NCI-H2107 treated with DMSO at 0.1 percent for 48 hours (cell line): ENCODE measurements around the gene CCDC24.
A peak's percentile ranks its signal among the peaks of the same experiment; 100 is the strongest.

Experiments
- DNase-seq: peaks from one replicate; lab custom pipeline; 2025; ENCODE audit not compliant: unreplicated experiment; lab: John Stamatoyannopoulos, UW

The CCDC24 gene

GRCh38 chr1:43991476-43992231 is at the start of gene CCDC24:
CCDC24 (plus strand) TSS chr1:43991599; CDS start chr1:43991879, 280 bp downstream.
- DNase-seq, result peak; percentile 46

GRCh38 chr1:43942411-43942810 is 49.0 kb upstream of the CCDC24 start:
- no peak for DNase-seq

- no peak for DNase-seq
Observed at GRCh38 chr1:43944860-43945259, 46.5 kb upstream of the CCDC24 start.

- DNase-seq, result peak; percentile 19
Observed at GRCh38 chr1:43945674-43946235, 45.6 kb upstream of the CCDC24 start.

GRCh38 chr1:43946236-43947060 is 45.0 kb upstream of the CCDC24 start, which contains the start of gene IPO13:
IPO13 (plus strand) TSS chr1:43946950; CDS start chr1:43947601, 651 bp downstream.
- DNase-seq, result peak; percentile 94

- no peak for DNase-seq
Observed at GRCh38 chr1:43947061-43947873, 44.1 kb upstream of the CCDC24 start.

GRCh38 chr1:43947874-43948437 is 43.4 kb upstream of the CCDC24 start:
- no peak for DNase-seq

- DNase-seq, result no peak
Observed at GRCh38 chr1:43949678-43950077, 41.7 kb upstream of the CCDC24 start.

- DNase-seq, result no peak
Observed at GRCh38 chr1:43951021-43951985, 40.1 kb upstream of the CCDC24 start.

GRCh38 chr1:43952731-43953346 is 38.6 kb upstream of the CCDC24 start:
- peak; percentile 96 for DNase-seq

GRCh38 chr1:43953361-43953760 is 38.0 kb upstream of the CCDC24 start:
- no peak for DNase-seq

- no peak for DNase-seq
Observed at GRCh38 chr1:43954036-43954435, 37.4 kb upstream of the CCDC24 start.

GRCh38 chr1:43956234-43956633 is 35.2 kb upstream of the CCDC24 start:
- no peak for DNase-seq

GRCh38 chr1:43957407-43958040 is 33.9 kb upstream of the CCDC24 start:
- DNase-seq, result no peak

GRCh38 chr1:43958351-43959255 is 32.8 kb upstream of the CCDC24 start:
- no peak for DNase-seq

- no peak for DNase-seq
Observed at GRCh38 chr1:43960798-43961197, 30.6 kb upstream of the CCDC24 start.

GRCh38 chr1:43961692-43962091 is 29.7 kb upstream of the CCDC24 start:
- DNase-seq, result no peak
